T-helper 17 cell (primary cell): Measurements from ENCODE around the gene UGT1A3. TPM values are rescaled to one million over a fixed set of nuclear protein-coding genes. Genes with fewer than 3 reads are reported as not detected.

Experiments used
- total RNA-seq, 4 donors: library from RNA in 2 of 4; stranded (reverse) in 2 of 4; gene quantifications; one replicate each; pipeline ENCODE4 v1.2.3 and lab custom pipeline; 2022 to 2026

UGT1A3 gene
- total RNA-seq, 2 donors from 2014 or later: not detected

Other genes starting within 250 kb of the UGT1A3 start
- 10 to 100 TPM; 10.7 to 14.0 TPM for gene USP40, start 162.3 kb upstream of the UGT1A3 start, total RNA-seq
- gene UGT1A8, start 111.4 kb upstream of the UGT1A3 start, total RNA-seq: not detected
- not detected for gene UGT1A10, start 92.6 kb upstream of the UGT1A3 start, total RNA-seq
- gene UGT1A9, start 57.1 kb upstream of the UGT1A3 start, total RNA-seq: not detected
- gene UGT1A7, start 47.1 kb upstream of the UGT1A3 start, total RNA-seq: not detected
- gene UGT1A6, start 36.2 kb upstream of the UGT1A3 start, total RNA-seq: not detected
- gene UGT1A5, start 16.1 kb upstream of the UGT1A3 start, total RNA-seq: not detected
- gene UGT1A4, start 10.3 kb upstream of the UGT1A3 start, total RNA-seq: not detected
- not detected for gene UGT1A1, start 31.2 kb downstream of the UGT1A3 start, total RNA-seq
- not detected for gene MROH2A, start 49.3 kb downstream of the UGT1A3 start, total RNA-seq
- gene HJURP, start 125.5 kb downstream of the UGT1A3 start, total RNA-seq: 1 to 10 TPM in 1 of 2 donors, under 1 TPM in 1; 0.35 to 1.1 TPM
- not detected for gene TRPM8, start 188.3 kb downstream of the UGT1A3 start, total RNA-seq